ENCODE results near the gene AHCYL2.
A peak's percentile ranks its signal among the peaks of the same experiment; 100 is the strongest.
"Not testable (repeated sequence)": the region's sequence is repeated elsewhere in the genome, so short reads cannot be mapped to it uniquely, and the experiment has no call there.

Gene AHCYL2

GRCh38 chr7:129245533-129245932 lies 20.7 kb downstream of the AHCYL2 start:
- no peak for DNase-seq

GRCh38 chr7:129247087-129247486 lies 22.3 kb downstream of the AHCYL2 start:
- no peak for DNase-seq

GRCh38 chr7:129252128-129252527 lies 27.3 kb downstream of the AHCYL2 start:
- DNase-seq = no peak

- not testable (repeated sequence) for DNase-seq
Measured at GRCh38 chr7:129252603-129253002, 27.8 kb downstream of the AHCYL2 start.

GRCh38 chr7:129255800-129256199 lies 31.0 kb downstream of the AHCYL2 start:
- DNase-seq = no peak

DNA sequence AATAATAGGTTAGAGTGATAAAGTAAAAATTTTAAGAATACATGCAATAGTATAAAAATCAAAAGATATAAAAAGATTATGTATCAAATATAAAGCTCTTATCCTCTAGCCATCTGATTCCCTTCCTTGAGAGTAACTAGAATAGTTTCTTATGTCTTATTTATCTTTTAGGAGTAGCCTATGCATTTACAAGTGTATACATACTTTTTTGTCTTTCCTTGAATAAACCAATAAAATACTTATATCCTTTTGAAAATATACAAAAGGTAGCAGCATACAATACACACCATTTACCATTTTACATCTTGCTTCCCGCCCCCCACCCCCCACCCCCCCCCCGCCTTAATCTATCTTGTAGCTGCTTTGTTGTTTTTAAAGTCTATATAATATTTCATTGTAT lies 31.4 kb downstream of the AHCYL2 start:
- no peak for DNase-seq

DNA sequence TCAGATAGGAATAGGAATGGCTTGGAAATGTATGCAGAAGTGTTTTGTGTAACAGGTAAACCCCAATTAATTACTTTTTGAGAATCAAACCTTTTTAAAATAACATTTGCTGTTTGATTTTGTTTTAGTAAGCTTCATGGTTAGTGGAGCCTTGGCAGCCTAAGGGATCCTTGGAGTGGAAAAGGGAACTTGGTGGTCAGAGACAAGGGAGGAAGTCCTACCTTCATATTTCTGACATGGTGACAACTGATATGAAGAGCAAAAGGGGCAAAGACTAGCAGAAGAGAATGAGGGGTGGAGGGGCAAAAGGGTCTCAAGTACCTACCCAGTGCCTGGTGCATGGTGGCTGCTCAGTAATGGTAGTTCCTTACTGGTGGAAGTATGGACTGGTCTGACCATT lies 32.3 kb downstream of the AHCYL2 start:
- no peak for DNase-seq

DNA sequence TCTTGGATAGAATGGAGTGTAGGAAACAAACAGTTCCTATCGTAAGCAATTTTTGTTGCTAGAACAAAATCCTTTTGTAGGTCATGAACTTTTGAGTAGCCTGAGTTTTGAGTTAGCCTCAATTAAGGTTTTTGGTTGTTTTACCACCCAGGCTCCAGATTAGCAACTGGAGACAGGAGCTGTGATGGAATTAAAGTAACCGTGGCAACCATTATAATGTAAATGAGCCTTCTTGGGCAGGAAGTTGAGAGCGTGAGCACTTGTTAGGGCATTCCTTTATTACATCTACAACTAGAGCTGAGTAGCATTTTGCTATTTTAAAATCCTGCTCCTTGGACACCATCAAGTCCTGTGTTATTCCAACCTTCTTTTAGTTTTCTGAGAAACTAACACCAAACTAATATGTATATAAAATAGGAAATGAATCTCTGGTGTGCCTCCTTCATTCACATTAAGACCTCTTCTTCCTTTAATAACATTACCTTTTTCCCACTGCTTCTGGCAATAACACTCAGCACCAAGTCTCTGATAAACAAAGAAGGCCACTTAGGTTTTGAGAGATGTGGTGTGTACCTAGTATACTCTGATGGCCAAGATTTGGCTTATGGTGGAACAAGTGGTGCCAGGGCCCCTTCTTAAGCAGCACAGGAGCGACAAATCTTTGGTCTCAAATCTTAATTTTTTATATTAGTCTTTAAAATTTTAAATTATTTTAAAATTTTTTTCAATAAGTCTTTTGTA lies 34.0 kb downstream of the AHCYL2 start:
- DNase-seq = peak; percentile 93

DNA sequence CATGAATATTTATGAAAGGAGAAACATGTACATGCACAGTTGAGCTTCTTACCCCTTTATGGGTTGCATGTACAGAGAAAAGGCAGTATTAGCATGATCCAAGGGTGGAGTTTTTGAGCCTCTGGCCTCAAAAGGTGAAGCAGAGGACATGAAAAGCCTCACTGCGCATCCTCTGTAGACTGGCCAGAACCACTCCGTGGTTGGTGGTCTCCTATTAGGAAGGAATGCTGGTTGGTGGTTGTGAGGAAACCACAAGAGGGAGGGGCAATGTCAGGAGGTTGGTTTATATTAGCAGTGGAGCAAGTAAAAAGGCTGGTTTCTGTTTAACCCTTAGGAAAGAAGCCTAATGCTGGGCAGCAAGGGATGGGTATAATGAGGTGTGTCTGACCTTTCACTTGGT lies 37.5 kb downstream of the AHCYL2 start:
- DNase-seq = no peak

- no peak for DNase-seq
Measured at GRCh38 chr7:129263168-129263567, 38.3 kb downstream of the AHCYL2 start.

DNA sequence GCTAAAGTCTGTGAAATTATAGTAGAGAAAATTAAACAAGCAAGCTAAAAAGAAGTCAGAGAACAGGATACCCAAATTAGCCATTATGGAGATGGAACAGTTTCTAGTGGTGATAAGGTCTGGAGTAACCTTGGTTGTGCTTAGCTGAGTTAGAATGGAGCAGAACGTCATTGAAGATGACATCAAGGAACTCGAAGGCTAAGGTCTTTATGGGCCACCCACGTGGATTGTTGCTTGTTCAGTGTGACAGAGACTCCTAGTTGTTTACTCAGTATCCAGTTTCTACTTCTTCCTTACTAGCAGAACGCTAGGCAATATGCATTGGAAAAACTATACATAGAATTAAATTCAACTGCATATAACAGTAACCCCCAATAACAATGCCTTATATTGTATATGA lies 39.7 kb downstream of the AHCYL2 start:
- no peak for DNase-seq

DNA sequence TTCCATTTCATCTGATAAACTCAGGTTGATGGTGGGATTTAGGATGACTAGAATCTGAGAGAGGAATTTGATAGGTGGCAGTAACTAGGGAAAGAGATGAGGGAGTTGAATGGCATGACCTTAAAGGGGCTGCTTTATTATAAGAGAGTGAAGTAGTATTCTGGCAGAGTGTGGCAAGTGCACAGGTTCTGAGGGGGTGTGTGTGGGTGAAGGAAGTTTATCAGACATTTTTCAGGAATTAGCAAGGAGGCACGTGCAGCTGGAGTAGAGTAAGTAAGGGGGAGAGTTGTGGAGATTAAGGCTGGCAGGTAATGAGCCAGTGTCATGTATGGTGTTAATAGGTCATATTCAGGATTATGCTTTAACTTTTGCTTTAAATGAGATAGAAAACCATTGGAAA lies 40.5 kb downstream of the AHCYL2 start:
- DNase-seq = no peak

DNA sequence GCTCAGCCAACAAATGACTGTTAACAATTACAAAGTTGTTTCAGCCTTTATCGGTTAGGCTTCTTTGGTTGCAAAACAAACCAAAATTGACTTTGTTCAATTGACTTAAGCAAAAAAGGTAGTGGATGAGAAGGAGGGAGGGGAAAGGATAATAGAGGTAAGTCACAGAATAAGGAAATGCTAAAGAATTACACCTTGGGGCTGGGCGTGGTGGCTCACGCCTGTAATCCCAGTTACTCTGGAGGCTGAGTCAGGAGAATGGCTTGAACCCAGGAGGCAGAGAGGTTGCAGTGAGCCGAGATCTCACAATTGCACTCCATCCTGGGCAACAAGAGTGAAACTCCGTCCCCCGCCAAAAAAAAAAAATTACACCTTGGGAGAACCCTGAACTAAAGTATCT lies 41.4 kb downstream of the AHCYL2 start:
- DNase-seq = no peak

DNA sequence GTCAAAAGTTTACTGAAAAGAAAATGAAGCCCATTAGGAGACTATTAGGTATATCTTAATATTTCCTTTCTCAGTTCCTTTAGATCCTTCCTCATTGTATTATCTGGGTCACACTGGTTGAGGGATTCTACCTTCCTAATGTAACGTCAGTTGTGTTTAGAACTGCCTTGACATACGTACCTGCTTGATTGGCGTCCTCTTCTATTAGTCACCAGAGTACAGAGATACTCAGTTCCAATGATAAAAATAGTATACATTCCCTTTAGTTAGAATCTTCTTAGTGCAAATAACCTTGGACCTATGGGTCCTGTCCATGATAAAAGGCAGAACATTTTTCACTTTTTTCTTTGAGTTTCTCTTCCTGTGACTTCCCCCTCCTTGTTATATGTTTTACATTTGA lies 45.2 kb downstream of the AHCYL2 start:
- DNase-seq = no peak

- no peak for DNase-seq
Measured at GRCh38 chr7:129271500-129272355, 46.9 kb downstream of the AHCYL2 start.

- DNase-seq = no peak
Measured at GRCh38 chr7:129273936-129274335, 49.1 kb downstream of the AHCYL2 start.

- DNase-seq = no peak
Measured at GRCh38 chr7:129277629-129278028, 52.8 kb downstream of the AHCYL2 start.

DNA sequence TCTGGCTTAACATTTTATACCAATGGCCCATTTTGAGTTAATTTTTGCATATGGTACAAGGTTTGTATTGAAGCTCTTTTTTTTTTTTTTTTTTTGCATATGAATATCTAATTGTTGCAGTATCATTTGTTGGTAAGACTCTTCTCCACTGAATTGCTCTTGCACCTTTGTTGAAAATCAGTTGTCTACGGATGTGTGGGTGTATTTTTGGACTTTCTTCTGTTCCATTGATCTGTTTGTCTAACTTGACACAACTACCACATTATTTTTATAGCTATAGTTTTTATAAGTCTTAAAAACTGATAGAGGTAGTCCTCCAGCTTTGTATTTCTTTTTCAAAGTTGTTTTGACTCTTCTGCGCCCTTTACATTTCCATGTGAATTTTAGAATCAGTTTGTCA lies 53.9 kb downstream of the AHCYL2 start:
- DNase-seq = no peak

DNA sequence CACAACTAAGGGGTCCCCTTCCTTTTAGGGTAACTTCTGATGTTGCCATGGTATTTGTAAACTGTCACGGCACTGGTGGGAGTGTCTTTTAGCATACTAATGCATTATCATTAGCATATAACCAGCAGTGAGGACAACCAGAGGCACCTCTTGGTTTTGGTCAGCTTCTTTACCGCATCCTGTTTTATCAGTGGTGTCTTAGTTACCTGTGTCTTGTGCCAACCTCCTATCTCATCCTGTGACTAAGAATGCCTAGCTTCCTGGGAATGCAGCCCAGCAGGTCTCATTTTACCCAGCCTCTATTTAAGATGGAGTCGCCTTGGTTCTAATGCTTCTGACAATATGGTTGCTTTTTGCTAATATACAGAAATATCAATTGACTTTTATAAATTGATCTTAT lies 54.9 kb downstream of the AHCYL2 start:
- no peak for DNase-seq

DNA sequence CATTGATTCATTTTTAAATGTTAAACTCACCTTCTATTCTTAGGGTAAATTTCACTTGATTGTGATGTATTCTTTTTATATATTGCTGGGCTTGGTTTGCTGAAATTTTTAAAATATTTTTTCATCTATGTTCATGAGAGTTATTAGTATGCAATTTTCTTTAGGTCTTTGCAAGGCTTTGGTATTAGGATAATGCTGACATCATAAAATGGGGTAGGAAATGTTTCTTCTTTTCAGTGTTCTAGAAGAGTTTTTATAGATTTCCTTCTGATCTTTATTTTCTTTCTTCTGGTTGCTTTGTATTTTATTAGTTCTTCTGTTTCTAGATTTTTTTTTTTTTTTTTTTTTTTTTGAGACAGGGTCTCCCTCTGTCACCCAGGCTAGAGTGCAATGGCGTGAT lies 56.3 kb downstream of the AHCYL2 start:
- no peak for DNase-seq

GRCh38 chr7:129282865-129283264 lies 58.0 kb downstream of the AHCYL2 start:
- peak; percentile 21 for DNase-seq

GRCh38 chr7:129283936-129284335 lies 59.1 kb downstream of the AHCYL2 start:
- DNase-seq = no peak

DNA sequence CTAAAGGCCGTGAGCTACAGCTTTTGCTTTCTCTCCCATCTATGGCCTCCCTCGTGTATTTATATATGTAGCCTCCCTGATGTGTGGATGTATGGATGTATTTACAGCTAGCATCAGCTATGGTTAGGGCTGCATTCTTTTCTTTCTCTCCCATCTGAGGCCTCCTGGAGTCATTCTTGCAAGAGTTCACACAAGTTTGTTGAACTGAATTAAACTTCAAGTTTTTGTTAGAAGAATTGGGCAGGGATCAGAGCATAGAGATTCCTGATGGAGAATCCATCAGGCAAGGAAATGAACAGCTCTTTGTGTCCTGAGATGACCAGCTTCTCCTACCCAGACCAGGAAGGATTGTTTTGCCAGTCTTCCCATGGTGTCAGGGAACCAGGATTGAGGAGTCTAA lies 60.3 kb downstream of the AHCYL2 start:
- no peak for DNase-seq

DNA sequence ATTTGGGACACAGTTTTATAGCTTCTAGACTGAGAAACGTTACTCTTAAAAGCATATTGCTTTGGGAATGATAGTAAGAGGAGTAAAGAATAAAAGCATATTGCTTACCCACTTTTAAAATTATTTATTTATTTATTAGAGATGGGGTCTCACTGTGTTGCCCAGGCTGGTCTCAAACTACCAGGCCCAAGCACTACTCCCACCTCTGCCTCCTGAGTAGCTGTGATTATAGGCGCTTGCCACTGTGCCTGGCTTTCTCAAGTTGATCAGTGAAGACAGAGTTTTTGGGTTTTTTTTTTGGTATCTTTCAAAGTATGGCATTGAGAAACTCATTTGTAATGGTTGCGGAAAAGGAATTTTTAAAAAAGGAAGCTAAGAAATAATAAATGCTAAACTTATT lies 68.0 kb downstream of the AHCYL2 start:
- DNase-seq = no peak

Data from DMS79 treated with DMSO at 0.1 percent for 48 hours (cell line).